OCI-LY1 (cell line): Measurements from ENCODE around the gene SNRPF.

Experiments
- CTCF ChIP-seq: fragments of 200-600 bp; sonication (generic), shearing (Covaris generic); IDR thresholded peaks from 2 replicates; pipeline ENCODE4 v1.5.1; 2017; ENCODE audit warnings: mild to moderate bottlenecking, antibody characterized with exemption, low read length, moderate library complexity, mixed read lengths
- EZH2 ChIP-seq: fragments of 200-600 bp; sonication (generic), shearing (Covaris generic); IDR thresholded peaks from 2 replicates; pipeline ENCODE4 v1.8.0; 2017; ENCODE audit warnings: borderline replicate concordance, mixed run types, mild to moderate bottlenecking, antibody characterized with exemption, low read length, moderate library complexity, mixed read lengths

GRCh38 chr12:95837240-95838038 lies 21.3 kb upstream of the SNRPF start:
- TF ChIP-seq EZH2 (no peak), CTCF (no peak)
